ENCODE data around the gene GREB1. TPM values are rescaled to one million over a fixed set of nuclear protein-coding genes. Genes with fewer than 3 reads are reported as not detected.

GREB1 gene
- total and polyA plus RNA-seq, 2 donors (not counting 1 experiment from before 2014, with no cell fraction given), result 0.04 to 0.39 TPM

GRCh38 chr2:11514081-11514730 is 19.6 kb upstream of the GREB1 start:
- Histone ChIP-seq H3K9ac (ENCODE audit: low read length) (no peak overlapping the region), H4K20me1 (ENCODE audit: control insufficient read depth, insufficient read depth, low read length, poor library complexity, severe bottlenecking) (no peaks in the 10 kb centered on the region), H3K4me3 (ENCODE audit: control extremely low read depth in 1 of 5, extremely low read depth in 1 of 5, insufficient read depth in 1 of 5, low read depth in 2 of 5, low read length in 4 of 5) (no peak overlapping the region), H3K36me3 (replicated peaks in 1 of 2; ENCODE audit: control extremely low read depth in 1 of 2, control insufficient read depth in 1 of 2, extremely low read depth in 1 of 2, insufficient read depth in 2 of 2, low read length in 1 of 2) (no peaks in the 10 kb centered on the region), H3K27ac (ENCODE audit: low read length in 2 of 2) (no peak overlapping the region), H3K9me3 (ENCODE audit: control extremely low read depth in 1 of 3, control insufficient read depth in 2 of 3, insufficient read depth in 1 of 3, low read length in 2 of 3) (peaks cover 0 to 10% (median 3%) of the 10 kb centered on the region in 3 donors), H2AFZ (ENCODE audit: insufficient read depth, low read depth, low read length, poor library complexity, severe bottlenecking) (no peak overlapping the region), H3K4me2 (replicated peaks; ENCODE audit: low read depth, low read length, poor library complexity, severe bottlenecking) (no peak overlapping the region), H3K79me2 (ENCODE audit: control insufficient read depth, insufficient read depth, low read length) (no peaks in the 10 kb centered on the region), H3K27me3 (replicated peaks in 1 of 4; ENCODE audit: control extremely low read depth in 1 of 4, control insufficient read depth in 3 of 4, insufficient read depth in 4 of 4, low read length in 3 of 4) (no peaks in the 10 kb centered on the region), H3K4me1 (ENCODE audit: control insufficient read depth in 2 of 2, insufficient read depth in 2 of 2, low read length in 2 of 2) (no peaks in the 10 kb centered on the region)
- no peaks in the 10 kb centered on the region for H3K4me1 Mint-ChIP-seq
- intact Hi-C loops (cut with micrococcal nuclease), result no loop called here
- H3K27ac Mint-ChIP-seq, result no peak overlapping the region
- DNase-seq, result no peak
- CTCF ChIA-PET, result no interaction called here
- no peak for ATAC-seq (ENCODE audit: low read depth)
- no peak for TF ChIP-seq EZH2 (IDR thresholded peaks at IDR 0.05; ENCODE audit: borderline replicate concordance, insufficient read depth, low read depth, low read length, poor library complexity, severe bottlenecking)
- TF ChIP-seq CTCF (IDR thresholded peaks at IDR 0.05), result no peak
- H3K4me3 Mint-ChIP-seq, result no peak overlapping the region
- peaks cover 15% of the 10 kb centered on the region for H3K27me3 Mint-ChIP-seq
- H3K9me3 Mint-ChIP-seq (ENCODE audit: insufficient read depth), result no peaks in the 10 kb centered on the region
- WGBS (ENCODE audit: insufficient coverage), result no CpG with 5 or more reads among the region's 3 CpGs
- POLR2A ChIA-PET, result no interaction called here

- no peaks in the 10 kb centered on the region for H3K9me3 Mint-ChIP-seq (ENCODE audit: insufficient read depth)
- H3K27ac Mint-ChIP-seq, result no peak overlapping the region
- intact Hi-C loops (cut with micrococcal nuclease), result no loop called here
- H3K4me3 Mint-ChIP-seq, result no peak overlapping the region
- 95% methylated on average over 5 of the region's 6 CpGs for WGBS (ENCODE audit: insufficient coverage)
- H3K4me2 ChIP-seq (replicated peaks; ENCODE audit: low read depth, low read length, poor library complexity, severe bottlenecking), result no peak overlapping the region
- CTCF ChIA-PET, result no interaction called here
- H3K27me3 ChIP-seq (replicated peaks in 1 of 4; ENCODE audit: control extremely low read depth in 1 of 4, control insufficient read depth in 3 of 4, insufficient read depth in 4 of 4, low read length in 3 of 4), result no peaks in the 10 kb centered on the region
- H3K27ac ChIP-seq (ENCODE audit: low read length in 2 of 2), result no peak overlapping the region
- H3K9ac ChIP-seq (ENCODE audit: low read length), result no peak overlapping the region
- H4K20me1 ChIP-seq (ENCODE audit: control insufficient read depth, insufficient read depth, low read length, poor library complexity, severe bottlenecking), result no peaks in the 10 kb centered on the region
- no peak for DNase-seq
- no peaks in the 10 kb centered on the region for H3K4me1 ChIP-seq (ENCODE audit: control insufficient read depth in 2 of 2, insufficient read depth in 2 of 2, low read length in 2 of 2)
- no peak for ATAC-seq (ENCODE audit: low read depth)
- POLR2A ChIA-PET, result no interaction called here
- no peak for TF ChIP-seq EZH2 (IDR thresholded peaks at IDR 0.05; ENCODE audit: borderline replicate concordance, insufficient read depth, low read depth, low read length, poor library complexity, severe bottlenecking)
- no peak for TF ChIP-seq CTCF (IDR thresholded peaks at IDR 0.05)
- no peaks in the 10 kb centered on the region for H3K36me3 ChIP-seq (replicated peaks in 1 of 2; ENCODE audit: control extremely low read depth in 1 of 2, control insufficient read depth in 1 of 2, extremely low read depth in 1 of 2, insufficient read depth in 2 of 2, low read length in 1 of 2)
- H3K9me3 ChIP-seq (ENCODE audit: control extremely low read depth in 1 of 3, control insufficient read depth in 2 of 3, insufficient read depth in 1 of 3, low read length in 2 of 3), result peaks cover 0 to 17% (median 3%) of the 10 kb centered on the region in 3 donors
- H2AFZ ChIP-seq (ENCODE audit: insufficient read depth, low read depth, low read length, poor library complexity, severe bottlenecking), result no peak overlapping the region
- H3K79me2 ChIP-seq (ENCODE audit: control insufficient read depth, insufficient read depth, low read length), result no peaks in the 10 kb centered on the region
- H3K4me1 Mint-ChIP-seq, result no peaks in the 10 kb centered on the region
- peaks cover 14% of the 10 kb centered on the region for H3K27me3 Mint-ChIP-seq
- H3K4me3 ChIP-seq (ENCODE audit: control extremely low read depth in 1 of 5, extremely low read depth in 1 of 5, insufficient read depth in 1 of 5, low read depth in 2 of 5, low read length in 4 of 5), result no peak overlapping the region
These were observed 18.9 kb upstream of the GREB1 start for GRCh38 chr2:11514904-11515303.

All from B cell (primary cell).